Fibroblast of skin of back (primary cell): ENCODE results near the gene ANO4. TPM values are rescaled to one million over a fixed set of nuclear protein-coding genes. Genes with fewer than 3 reads are reported as not detected.
A peak's percentile ranks its signal among the peaks of the same experiment; 100 is the strongest.

Source experiments
- DNase-seq: peaks from one replicate; pipeline ENCODE4 v3.0.0-alpha.2; 2013
- polyA plus RNA-seq, 2 experiments: library from polyadenylated mRNA; unstranded; fragments of 120-200 nt; gene quantifications; one replicate each; pipeline ENCODE4 v1.2.1, GENCODE V29; 2013; ENCODE audit not compliant: insufficient read length in 2 of 2

ANO4 gene
- polyA plus RNA-seq (2013, experiment 1 of 2; ENCODE audit: insufficient read length), result 0.32 TPM
- polyA plus RNA-seq (2013, experiment 2 of 2; ENCODE audit: insufficient read length), result 0.18 TPM

DNA sequence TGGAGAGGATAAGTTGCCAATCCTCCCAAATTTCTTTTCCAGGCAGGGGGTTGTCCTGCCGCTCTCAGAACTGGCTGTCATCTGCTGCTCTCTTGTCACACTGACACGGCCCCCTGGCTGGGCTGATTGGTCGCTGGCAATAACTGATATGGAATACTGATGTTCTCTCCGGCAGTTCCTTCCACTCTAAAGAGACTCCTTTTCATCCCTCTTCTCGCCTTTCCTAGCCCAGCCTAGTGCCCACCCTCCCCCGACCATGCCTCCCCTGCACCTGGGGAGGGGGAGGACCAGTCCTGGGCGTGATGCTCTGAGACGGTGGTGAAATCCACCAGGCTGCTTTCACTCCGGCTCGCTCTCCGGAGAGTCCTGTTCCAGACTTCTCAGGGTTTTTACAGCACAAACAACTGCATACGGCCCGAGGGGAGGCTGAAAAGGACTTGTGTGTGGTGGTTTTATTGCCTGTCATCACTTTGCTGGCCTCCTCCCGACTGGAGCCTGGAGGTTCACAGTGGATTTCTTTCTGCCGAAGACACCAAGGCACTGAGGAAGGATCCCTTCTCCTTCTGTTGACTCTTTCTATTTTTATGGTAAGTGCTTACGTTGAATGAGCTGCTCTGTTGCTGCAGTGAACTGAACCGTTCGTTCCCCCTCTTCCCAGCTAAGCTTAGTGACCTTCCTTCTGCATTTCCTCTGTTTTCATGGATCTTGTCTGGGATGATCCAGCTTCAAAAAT is at the start of gene ANO4:
TSS of gene ANO4 (plus strand) at position 336 of the 733 bp plus-strand sequence. CDS start 107,010 bp downstream, outside the sequence.
- no peak for DNase-seq

DNA sequence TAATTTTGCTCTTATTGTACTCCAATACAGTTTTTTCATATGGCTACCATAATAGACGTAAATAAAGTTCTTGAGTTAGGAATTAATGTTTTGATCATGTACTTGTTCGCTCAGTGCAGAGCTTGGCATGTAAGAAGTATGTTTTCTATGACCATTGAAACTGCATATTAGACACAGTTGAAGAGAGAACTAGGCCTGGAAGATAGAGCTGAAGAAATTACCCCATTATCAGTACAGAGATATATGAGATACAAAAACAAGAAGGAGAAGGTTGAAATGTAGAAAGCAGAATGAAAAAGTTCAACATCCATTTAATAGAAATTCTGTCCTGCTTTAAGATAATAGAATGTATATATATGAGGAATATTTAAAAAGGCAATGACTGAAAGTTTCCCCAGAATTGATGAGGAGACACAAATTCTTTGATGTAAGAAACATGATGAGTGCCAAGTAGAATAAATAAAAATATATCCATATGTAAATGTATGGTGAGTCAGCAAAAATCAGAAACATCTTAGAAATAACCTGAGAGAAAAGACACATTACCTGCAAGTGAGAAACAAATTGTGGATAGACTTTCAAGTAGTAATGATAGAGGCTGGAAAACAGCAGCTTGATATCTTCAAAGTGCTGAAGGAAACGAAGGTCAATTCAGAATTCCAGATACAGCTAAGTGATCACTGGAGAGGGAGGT is 49.1 kb upstream of the ANO4 start:
- no peak for DNase-seq

DNA sequence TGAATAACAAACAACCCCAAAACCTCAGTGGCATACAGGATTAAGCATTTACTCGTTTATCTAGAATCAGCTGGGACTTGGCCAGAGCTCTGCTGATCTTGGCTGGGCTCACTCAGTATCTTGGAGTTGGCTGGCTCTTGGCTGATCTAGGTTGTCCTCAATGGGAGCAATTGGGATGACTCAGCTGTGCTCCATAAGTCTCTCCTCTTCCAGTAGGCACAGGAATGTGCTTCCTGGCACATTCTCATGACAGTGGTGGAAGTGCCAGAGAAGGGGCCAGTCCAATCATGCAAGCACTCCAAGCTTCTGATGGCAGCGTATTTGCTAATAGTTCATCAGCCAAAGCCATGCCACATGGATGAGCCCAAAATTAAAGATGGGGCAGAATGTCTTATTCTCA is 41.7 kb upstream of the ANO4 start:
- no peak for DNase-seq

DNA sequence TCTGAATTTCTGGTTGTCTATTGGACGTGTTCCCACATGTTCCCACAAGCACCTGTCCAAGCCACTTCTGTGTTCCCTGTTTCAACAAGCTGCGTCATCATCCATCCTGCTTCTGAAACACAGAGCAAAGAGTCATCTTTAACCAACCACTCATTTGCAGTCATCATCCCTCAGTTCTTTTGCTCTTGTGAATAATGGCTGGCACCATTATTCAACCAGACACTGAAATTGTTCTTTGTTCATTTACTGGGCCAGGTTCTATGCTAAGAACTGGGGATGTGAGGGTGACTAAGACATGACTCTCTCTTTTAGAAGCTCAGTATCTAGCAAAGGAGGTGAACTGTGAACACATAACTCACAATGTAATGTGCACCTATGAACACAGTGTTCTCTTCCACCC is 40.7 kb upstream of the ANO4 start:
- DNase-seq, result no peak

DNA sequence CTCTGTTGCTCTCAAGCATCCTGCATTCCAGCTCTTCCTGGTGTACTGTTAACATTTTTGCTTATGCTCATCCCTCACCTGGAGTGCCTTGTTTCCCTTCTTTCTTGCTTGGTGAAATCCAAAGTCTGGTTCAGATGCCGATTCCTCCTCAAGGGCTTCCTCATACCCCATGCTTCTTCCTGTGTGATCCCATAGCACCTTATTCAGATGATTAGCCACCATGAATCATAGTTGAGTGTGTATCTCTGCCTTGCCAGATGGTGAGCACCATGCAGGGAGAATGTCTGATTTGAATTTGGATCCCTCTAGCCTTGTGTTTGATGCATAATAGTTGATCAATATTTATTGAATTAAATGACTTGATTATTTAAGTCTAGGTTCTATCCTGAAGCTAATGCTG is 39.4 kb upstream of the ANO4 start:
- DNase-seq, result no peak

DNA sequence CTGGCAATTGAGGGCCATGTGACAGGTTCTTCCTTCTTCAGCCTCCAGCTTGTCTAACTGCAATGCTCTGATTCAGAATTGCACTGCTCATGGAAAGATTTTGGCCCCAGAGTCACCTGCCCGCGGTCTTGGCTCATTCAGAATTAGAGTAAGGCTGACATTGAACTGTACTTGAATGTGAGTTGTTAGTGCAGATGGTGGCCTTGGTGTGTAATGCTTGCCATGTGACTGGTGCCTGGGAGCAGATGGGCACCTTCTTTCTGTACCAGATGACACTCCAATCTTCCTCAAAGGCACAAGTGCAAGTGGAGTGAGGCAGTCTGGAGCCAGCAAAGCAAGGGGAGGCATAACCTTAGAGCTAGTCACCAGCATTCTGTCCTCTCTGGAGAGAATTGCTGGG is 36.5 kb upstream of the ANO4 start:
- no peak for DNase-seq

DNA sequence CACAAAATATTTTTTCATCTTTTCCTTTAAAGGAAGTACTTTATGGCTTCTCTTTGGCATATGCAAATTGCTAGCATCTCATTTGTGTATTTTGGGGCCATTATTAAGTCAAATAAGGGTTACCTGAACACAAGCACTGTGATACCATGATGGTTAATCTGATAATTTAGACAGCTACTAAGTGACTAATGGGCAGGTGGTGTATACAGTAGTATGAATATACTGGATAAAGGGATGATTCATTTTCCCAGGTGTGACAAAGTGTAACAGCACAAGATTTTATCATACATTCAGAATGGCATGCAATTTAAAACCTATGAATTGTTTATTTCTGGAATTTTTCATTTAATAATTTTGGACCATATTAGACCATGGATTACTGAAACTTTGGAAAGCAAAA is 27.2 kb upstream of the ANO4 start:
- no peak for DNase-seq

DNA sequence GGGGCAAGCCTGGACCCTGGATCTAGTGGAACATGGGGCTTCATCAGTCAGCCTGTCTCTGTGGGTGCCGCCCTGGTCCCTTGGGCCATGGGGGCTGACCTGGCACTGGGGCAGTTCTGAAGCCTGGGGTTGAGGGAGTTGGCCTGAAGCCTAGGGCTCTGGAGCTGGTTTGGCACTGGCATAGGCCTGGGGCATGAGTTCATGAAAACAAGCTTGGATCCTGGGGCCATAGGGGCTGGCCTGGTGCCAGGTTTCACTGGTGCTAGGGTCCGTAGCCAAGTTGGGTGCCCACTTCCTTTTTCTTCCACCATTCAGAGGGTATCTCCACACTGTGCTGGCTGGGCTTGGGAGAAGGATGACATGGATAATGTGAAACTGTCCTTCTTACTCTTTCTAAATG is 26.6 kb upstream of the ANO4 start:
- no peak for DNase-seq

DNA sequence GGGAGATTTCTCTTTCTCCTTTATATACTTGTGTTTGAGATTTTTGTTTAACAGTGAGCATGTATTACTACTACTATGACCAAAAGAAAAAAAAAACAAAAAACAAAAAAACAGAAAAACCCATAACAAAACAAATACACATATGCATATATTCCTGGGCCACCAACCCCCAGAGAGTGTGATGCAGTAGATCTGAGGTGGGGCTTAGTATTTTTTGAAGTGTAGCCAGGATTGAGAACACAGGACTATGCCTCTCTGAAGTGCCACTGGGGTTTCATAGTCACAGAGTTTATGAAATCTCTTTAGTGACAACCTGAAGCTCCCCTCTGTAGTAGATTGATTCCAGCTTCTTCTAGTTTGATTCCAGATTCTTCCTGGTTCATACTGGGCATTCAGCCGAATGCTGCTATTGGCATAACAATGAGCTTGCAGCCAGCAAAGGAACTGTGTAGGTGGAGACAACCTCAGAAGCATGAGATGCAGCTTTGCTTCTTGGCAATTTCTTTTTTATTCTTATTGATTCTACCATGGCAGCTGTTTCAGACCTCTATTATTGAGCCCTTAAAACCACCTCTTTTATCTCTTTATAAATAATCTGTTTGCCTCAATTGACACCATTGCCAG is 15.5 kb upstream of the ANO4 start:
- DNase-seq, result no peak

DNA sequence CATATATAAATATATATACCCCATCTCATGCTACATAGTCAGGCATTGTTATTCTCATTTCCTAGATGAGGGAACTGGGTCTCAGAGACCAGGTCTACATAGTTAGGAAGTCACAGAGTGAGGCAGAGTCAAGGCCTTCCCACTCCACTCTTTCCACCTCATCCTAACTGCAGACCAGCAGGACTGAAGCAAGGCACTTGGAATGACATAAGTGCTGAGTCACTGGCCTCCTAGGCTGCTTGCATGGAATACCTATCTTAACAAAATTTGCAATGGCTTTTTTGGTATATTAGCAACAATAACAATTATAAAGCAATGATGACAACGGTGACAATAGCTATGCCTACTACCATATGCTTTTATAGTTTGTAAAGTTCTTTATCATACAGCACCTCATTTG is 5.4 kb upstream of the ANO4 start:
- peak; percentile 18 for DNase-seq

DNA sequence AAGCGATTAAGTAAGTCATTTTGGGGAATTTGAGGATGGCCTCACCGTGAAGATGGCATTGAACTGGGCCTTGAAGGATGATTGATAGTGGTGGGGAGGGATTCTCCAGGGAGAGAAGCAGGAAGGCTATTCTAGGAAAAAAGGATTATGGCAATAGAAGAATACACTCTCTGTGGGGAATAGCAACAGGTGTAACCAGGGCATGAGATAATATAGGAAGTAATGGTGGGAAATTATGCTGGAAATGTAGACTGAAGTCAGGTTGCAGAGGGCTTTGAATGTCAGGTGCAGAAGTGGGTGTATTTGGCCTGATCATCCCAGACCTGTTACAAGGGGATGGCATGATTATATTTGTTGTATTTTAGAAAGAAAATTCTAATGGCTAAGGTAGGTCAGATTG is 4.6 kb upstream of the ANO4 start:
- no peak for DNase-seq

DNA sequence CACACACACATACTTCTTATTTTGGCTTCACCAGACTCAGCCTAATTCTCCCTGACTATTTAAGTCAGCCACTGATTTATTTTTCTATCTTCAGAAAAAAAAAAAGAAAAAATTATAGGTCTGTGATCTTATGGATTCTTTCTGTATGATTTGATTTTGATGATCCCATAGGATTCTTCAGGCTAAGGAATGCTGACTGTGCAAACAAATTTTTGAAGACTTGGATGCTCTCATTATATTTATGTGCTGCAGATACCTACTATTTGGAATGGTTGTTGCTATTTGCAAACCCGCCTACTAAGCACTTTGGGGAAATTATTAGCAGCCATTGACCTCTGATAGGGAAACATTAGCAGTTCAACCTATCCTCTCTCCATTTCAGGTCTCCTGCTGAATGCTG is 4.0 kb upstream of the ANO4 start:
- no peak for DNase-seq

DNA sequence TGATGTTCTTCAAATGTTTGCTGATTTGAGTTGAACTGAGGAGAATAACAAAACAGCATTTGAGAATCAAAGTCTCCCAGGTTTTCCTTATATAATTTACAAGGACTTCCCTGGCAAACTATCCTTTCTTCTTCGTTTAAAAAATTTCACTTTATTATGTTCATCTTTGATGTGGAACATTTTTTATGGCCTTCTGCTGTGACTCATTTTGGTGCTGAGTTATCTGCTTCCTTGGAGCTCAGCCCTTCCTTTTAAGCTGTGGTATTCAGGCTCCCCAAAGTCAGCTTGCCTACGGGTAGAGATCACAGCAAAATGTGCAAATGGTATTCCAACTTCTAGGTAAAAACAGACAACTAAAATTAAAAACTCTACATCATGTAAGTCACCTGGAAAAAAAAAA is 1.4 kb upstream of the ANO4 start:
- no peak for DNase-seq

DNA sequence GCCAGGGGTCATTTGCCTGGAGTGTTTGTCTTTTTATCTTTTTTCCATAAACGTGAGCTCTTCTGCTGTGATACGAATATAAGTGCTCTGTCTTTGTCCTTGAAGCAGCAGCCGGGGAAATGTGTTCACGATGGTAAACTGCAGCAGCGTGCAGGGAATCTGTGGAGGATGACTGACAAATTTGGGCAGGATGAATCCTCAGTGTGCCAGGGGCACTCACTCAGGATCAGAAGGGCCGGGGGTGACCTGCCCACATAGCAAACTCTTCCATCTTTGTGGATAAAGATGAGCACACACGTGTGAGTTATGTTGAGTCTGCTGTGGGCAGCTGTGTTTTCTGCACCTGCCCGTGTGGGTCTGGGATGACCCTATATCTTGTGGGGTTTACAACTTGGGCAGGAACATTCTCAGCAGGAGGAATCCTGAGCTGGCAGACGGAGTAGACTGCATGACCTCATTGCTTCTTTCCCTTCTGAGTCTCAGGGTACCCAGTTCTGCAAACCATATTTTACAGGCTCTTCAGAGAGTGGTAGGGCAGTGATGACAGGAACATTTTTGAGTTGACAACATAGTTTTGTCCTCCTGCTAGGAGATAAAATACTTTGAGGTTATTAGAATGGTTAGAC is 711 bp downstream of the ANO4 start:
- DNase-seq, result no peak

DNA sequence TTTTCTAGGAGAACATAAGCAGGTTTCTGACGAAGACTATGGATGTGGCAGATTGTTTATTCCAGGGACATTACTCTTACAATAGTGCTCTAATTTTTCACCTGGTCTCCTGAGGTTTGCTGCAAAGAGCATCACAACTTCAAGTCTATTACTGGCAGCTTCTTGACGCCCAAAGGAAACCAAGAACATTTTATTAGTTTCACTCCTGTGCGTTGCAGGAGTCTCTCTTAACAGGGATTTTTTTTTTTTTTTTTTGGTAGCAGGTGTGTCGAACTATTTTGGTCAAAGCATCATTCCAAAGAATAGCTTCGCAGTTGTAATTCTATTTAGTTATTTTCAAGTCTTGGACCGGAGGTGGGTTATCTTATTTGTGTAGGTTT is 1.2 kb downstream of the ANO4 start:
- DNase-seq, result no peak

DNA sequence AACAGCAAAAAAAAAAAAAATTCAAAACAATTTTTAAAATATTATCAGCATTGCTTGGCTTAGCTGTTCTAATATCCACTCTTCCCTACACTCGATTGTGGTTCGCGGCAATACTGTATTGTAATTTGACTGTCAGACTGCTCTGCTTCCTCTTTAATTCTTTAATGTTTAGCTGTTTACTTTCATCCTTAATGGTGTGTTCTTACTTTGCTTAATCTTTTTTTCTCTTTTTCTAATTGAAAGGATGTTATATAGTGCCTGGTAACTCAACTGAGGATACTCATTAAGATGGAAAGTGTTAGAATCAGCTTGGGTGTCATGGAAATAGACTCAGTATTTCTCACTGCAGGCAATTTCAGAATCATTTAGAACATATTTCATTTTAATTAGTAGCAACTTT is 2.0 kb downstream of the ANO4 start:
- DNase-seq, result no peak

DNA sequence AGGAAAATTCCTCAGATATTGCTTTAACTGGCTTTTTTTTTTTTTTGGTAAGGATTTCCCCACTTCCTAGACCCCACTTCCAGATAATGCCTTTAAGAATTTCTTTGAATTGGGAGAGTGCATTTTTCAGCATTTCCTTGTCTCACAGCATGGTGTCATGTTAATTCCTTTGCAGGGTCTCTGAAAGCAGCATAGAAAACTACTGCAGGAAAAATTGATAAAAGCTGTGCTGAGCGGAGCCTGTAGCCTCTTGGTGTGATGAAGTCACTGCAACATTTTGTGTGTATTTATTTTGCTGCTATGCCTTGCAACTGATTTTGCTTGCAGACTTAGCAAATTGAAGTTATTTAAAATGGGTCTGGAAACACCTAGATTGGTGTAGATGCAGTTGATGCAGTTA is 2.7 kb downstream of the ANO4 start:
- DNase-seq, result no peak

DNA sequence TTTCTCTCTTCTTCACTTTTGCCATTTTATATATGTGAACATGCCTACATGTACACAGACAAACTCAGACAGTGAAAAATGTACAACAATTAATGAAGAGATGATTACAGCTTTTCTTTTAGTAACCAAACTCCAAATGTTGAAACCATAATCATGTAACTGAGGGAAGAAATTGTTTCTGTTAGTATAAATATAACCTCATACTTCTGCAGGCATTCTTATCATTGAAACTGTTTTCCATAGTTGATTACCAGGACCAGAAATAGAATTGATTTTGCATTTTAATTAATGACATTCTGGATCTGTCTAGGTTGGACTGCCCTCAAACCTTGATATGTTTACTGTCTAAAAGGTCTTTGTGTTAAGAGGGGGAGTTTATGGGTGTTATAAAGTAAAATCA is 3.2 kb downstream of the ANO4 start:
- no peak for DNase-seq

DNA sequence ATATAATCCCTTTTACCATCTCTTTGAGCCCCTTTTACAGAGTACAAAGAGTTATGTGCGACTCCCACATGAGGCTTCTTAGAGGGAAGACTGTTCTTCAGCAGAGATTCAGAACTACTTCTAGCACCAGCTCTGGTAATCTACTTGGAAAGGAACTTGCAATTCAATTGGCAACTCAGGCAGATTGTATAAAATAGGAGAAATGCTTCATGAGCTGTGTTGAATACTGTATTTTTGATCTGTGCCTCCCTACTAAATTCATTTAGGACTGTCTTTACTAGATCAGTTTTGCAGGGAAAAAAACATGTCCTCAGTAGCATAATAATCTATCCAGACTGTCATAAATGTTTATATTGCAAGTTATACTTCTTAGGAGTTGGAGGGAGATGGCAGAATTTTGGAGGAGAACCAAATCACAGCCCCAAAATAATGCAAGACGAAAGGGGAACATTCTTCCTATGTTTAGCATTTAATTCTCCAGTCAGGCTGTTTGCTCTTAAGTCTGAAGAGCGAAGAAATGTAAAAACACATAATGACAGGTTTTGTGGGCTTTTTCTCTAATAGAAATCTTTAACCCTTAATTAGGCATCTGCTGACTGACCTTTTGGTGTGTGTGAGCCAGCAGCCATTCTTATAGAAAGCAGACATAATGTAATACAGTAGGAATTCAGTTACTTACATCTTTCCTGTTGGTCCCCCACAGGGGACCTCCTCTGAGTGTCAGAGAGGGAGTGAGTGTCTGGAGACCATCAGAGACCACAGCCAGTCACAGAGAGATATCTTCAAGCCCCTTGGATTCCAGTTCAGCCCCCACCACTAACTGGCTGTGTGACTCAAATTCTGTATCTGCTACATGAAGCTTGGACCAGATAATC is 3.9 kb downstream of the ANO4 start:
- DNase-seq, result peak; percentile 68

DNA sequence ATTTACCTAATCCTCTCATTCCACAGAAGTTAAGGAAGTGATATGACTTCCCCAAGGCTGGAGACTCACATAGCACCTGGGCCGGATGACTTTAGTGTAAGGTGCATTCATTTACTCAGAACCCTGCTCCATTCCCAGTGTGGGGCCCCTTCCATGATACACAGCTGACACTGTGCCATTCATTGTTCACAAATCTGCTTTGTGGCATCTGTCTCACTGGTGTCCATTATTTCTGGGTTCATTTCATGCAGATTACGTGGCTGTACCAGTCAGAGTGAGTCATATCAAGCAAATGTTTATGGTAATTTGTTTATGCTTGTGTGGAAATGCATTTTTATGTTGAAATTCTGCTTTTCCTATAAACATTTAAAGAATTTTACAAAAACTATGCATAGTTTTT is 5.2 kb downstream of the ANO4 start:
- no peak for DNase-seq

DNA sequence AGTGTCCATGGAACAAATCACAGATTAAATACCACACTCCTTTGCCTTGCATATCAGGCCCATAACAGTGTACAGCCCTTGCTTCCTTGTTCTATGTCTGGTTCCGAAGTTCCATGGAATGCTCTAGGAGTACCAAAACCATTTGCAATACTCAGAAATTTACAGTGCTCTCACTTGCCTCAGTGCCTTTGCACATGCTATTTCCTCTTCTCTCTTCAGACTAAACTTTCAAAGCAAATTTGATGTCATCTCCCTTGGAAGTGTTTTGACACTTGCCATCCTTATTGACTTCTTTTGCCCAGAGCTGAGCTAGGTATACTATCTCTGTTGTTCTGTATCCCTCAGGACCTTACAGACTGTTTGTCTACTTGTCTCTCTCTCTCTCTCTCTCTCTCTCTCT is 6.1 kb downstream of the ANO4 start:
- no peak for DNase-seq

DNA sequence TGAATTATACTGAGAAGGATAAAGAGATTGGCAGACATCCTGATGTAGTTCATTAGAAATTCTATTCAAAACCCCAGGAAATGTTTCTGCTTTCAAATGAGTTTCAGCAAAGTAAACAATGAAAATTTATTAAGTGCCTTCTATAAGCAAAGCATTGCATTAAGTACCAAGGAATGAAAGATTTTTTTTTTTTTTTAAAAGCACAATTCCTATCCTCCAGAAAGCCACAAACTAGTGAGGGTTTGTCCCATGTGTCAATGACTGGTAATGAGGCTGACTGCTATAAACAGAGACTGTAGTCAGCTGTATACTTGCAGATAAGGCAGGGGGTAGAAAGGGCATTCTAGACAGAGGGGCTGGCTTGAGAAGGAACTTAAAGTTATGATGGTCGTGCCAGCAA is 6.7 kb downstream of the ANO4 start:
- DNase-seq, result no peak
